Parathyroid adenoma (tissue), 2 donors: Measurements from ENCODE around the gene LITAF.

Experiments
- H2AFZ ChIP-seq: fragments of 300-600 bp; sonication (generic); one replicate; pipeline ENCODE4 v1.7.0; 2017; ENCODE audit warnings: antibody characterized with exemption, mild to moderate bottlenecking
- H3K27ac ChIP-seq: fragments of 300-600 bp; sonication (generic); one replicate; pipeline ENCODE4 v1.7.0; 2017
- H3K27me3 ChIP-seq: fragments of 300-600 bp; sonication (generic); one replicate; pipeline ENCODE4 v1.7.0; 2017; ENCODE audit warnings: low read length; ENCODE audit not compliant: control insufficient read depth, insufficient read depth
- H3K36me3 ChIP-seq: fragments of 300-600 bp; sonication (generic); one replicate; pipeline ENCODE4 v1.7.0; 2017; ENCODE audit warnings: low read length; ENCODE audit not compliant: control insufficient read depth, insufficient read depth
- H3K4me1 ChIP-seq: fragments of 300-600 bp; sonication (generic); one replicate; pipeline ENCODE4 v1.7.0; 2017; ENCODE audit warnings: control low read depth
- H3K4me2 ChIP-seq: fragments of 300-600 bp; sonication (generic); one replicate; pipeline ENCODE4 v1.7.0; 2017; ENCODE audit warnings: low read length
- H3K4me3 ChIP-seq: fragments of 300-600 bp; sonication (generic); one replicate; pipeline ENCODE4 v1.7.0; 2017; ENCODE audit warnings: low read depth, low read length
- H3K79me2 ChIP-seq: fragments of 300-600 bp; sonication (generic); one replicate; pipeline ENCODE4 v1.7.0; 2017; ENCODE audit warnings: control low read depth
- H3K9ac ChIP-seq: fragments of 300-600 bp; sonication (generic); one replicate; pipeline ENCODE4 v1.7.0; 2017; ENCODE audit warnings: mild to moderate bottlenecking
- H3K9me3 ChIP-seq: fragments of 300-600 bp; sonication (generic); one replicate; pipeline ENCODE4 v1.7.0; 2017; ENCODE audit warnings: low read length; ENCODE audit not compliant: control insufficient read depth
- TF ChIP-seq, protein P1 (sequence below): fragments of 300-600 bp; sonication (generic); IDR thresholded peaks from one replicate; pipeline ENCODE4 v1.7.0; 2017; ENCODE audit warnings: antibody characterized with exemption, mild to moderate bottlenecking
- donor health status: primary hyperparathyroidism.

The LITAF gene

GRCh38 chr16:11621920-11622651, 35.4 kb upstream of the LITAF start:
- no peak overlapping the region for H3K4me3 ChIP-seq
- H3K9ac ChIP-seq: no peak overlapping the region
- H3K27me3 ChIP-seq: no peaks in the 10 kb centered on the region
- TF ChIP-seq, protein P1, sequence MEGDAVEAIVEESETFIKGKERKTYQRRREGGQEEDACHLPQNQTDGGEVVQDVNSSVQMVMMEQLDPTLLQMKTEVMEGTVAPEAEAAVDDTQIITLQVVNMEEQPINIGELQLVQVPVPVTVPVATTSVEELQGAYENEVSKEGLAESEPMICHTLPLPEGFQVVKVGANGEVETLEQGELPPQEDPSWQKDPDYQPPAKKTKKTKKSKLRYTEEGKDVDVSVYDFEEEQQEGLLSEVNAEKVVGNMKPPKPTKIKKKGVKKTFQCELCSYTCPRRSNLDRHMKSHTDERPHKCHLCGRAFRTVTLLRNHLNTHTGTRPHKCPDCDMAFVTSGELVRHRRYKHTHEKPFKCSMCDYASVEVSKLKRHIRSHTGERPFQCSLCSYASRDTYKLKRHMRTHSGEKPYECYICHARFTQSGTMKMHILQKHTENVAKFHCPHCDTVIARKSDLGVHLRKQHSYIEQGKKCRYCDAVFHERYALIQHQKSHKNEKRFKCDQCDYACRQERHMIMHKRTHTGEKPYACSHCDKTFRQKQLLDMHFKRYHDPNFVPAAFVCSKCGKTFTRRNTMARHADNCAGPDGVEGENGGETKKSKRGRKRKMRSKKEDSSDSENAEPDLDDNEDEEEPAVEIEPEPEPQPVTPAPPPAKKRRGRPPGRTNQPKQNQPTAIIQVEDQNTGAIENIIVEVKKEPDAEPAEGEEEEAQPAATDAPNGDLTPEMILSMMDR: no peak
- H3K79me2 ChIP-seq: no peaks in the 10 kb centered on the region
- peaks cover 8% of the 10 kb centered on the region for H3K4me1 ChIP-seq
- H3K27ac ChIP-seq: no peak overlapping the region
- H3K4me2 ChIP-seq: no peak overlapping the region
- H2AFZ ChIP-seq: peak overlapping the region; percentile 65
- H3K36me3 ChIP-seq: no peaks in the 10 kb centered on the region
- H3K9me3 ChIP-seq: no peaks in the 10 kb centered on the region

DNA sequence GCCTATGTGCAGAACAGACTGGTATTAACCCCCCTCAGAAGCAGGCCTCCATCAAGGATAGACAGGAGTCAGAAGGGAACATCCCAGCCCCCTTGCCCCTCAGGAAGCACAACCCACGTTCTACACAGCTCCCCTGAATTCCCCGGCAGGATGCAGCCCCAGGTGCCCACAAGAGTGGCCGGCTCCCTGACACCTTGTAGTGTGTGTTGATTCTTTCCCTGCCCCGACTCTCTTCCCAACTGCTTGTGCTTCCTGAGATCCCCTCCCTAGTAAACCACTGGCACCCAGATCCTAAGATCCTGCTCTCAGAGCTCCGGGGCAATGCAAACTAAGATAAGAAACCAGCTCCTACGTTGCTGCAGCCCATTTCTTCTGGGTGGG, 34.8 kb upstream of the LITAF start:
- no peaks in the 10 kb centered on the region for H3K9me3 ChIP-seq
- no peaks in the 10 kb centered on the region for H3K79me2 ChIP-seq
- H3K9ac ChIP-seq: no peak overlapping the region
- H3K27ac ChIP-seq: no peak overlapping the region
- peak overlapping the region; percentile 65 for H2AFZ ChIP-seq
- H3K27me3 ChIP-seq: no peaks in the 10 kb centered on the region
- no peak overlapping the region for H3K4me3 ChIP-seq
- no peaks in the 10 kb centered on the region for H3K36me3 ChIP-seq
- peaks cover 8% of the 10 kb centered on the region for H3K4me1 ChIP-seq
- no peak overlapping the region for H3K4me2 ChIP-seq
- TF ChIP-seq, protein P1: no peak

GRCh38 chr16:11620243-11621003, 33.7 kb upstream of the LITAF start:
- H3K36me3 ChIP-seq: no peaks in the 10 kb centered on the region
- H3K79me2 ChIP-seq: no peaks in the 10 kb centered on the region
- no peak overlapping the region for H3K4me3 ChIP-seq
- no peak overlapping the region for H2AFZ ChIP-seq
- no peak overlapping the region for H3K4me2 ChIP-seq
- no peaks in the 10 kb centered on the region for H3K27me3 ChIP-seq
- H3K9ac ChIP-seq: no peak overlapping the region
- no peaks in the 10 kb centered on the region for H3K9me3 ChIP-seq
- no peak overlapping the region for H3K27ac ChIP-seq
- TF ChIP-seq, protein P1: no peak
- peaks cover 8% of the 10 kb centered on the region for H3K4me1 ChIP-seq

DNA sequence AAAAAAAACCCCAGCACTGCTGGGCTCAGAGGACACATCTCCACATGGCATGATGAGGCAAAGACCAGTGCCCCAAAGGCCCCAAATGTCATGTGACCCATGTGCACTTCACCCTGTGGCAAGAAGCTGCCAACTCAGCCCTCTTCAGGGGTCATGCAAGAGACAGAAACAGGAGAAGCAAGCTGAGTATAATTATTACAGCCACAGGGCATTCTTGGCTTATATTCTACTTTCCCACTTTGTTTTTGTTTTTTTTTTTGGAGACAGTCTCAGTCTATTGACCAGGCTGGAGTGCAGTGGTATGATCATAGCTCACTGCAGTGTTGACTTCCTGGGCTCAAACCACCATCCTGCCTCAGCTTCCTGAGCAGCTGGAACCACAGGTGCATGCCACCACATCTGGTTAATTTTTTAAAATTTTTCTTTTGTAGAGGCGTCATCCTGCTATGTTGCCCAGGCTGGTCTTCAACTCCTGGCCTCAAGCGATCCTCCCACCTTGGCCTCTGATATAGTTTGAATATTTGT, 32.7 kb upstream of the LITAF start:
- Histone ChIP-seq H3K9ac (no peak overlapping the region), H3K4me1 (peaks cover 8% of the 10 kb centered on the region), H3K27me3 (no peaks in the 10 kb centered on the region), H3K27ac (peak overlapping the region; percentile 51), H3K9me3 (no peaks in the 10 kb centered on the region), H3K4me2 (peak overlapping the region; percentile 35), H2AFZ (peak overlapping the region; percentile 40), H3K4me3 (no peak overlapping the region), H3K36me3 (no peaks in the 10 kb centered on the region), H3K79me2 (no peaks in the 10 kb centered on the region)
- TF ChIP-seq, protein P1: no peak
